GM19328 (cell line): ENCODE data around the gene SUPT6H.
"Not testable (repeated sequence)": the region's sequence is repeated elsewhere in the genome, so short reads cannot be mapped to it uniquely, and the experiment has no call there.

Source experiments
- ATAC-seq: cut with Tn5 transposase; IDR thresholded peaks from one replicate; pipeline ENCODE4 v1.9.1; 2021; ENCODE audit warnings: mild to moderate bottlenecking, moderate library complexity; ENCODE audit not compliant: unreplicated experiment

SUPT6H gene

DNA sequence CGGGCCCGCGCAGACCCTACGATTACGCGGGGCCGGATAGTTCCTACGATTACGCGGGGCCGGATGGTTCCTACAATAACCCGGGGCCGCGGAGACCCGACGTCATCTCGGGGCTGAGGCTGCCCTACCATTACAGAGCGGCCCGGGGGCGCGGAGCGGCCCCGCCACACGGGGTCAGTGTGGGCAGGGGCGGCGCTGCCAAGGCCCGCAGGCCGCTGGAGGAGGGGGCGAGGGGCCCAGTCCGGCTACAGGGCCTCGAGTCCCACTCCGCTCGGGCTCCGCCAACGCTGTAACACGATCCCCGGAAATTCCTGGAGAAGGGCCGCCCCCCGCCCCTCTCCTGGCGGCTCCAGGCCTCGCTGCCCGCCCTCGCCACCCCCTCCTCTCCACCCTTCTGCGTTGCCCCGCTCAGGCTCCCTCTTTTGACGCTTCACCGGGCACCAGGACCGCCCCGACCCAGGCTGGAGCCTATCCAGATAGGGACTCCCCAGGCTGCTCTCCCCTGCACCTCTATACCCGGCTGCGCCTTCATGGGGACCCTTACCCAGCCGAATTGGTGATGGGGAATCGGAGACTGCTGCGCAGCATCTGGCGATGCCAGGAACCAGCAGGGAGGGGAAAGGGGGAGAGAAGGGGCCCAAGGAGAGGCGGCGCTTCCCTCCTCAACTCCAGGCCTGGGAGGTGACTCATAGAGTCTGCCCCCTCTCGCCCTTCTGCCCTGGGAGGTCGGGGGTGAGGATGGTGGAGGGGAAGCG is 55.8 kb downstream of the SUPT6H start, which contains the start of gene RAB34:
Gene RAB34, minus strand, starts transcription at position 291 of the 755 bp plus-strand sequence. CDS start 602 bp downstream, outside the sequence.
- ATAC-seq: no peak

GRCh38 chr17:28718333-28719020 is 56.5 kb downstream of the SUPT6H start:
- ATAC-seq: no peak

GRCh38 chr17:28719021-28719433 is 57.0 kb downstream of the SUPT6H start:
- no peak for ATAC-seq

DNA sequence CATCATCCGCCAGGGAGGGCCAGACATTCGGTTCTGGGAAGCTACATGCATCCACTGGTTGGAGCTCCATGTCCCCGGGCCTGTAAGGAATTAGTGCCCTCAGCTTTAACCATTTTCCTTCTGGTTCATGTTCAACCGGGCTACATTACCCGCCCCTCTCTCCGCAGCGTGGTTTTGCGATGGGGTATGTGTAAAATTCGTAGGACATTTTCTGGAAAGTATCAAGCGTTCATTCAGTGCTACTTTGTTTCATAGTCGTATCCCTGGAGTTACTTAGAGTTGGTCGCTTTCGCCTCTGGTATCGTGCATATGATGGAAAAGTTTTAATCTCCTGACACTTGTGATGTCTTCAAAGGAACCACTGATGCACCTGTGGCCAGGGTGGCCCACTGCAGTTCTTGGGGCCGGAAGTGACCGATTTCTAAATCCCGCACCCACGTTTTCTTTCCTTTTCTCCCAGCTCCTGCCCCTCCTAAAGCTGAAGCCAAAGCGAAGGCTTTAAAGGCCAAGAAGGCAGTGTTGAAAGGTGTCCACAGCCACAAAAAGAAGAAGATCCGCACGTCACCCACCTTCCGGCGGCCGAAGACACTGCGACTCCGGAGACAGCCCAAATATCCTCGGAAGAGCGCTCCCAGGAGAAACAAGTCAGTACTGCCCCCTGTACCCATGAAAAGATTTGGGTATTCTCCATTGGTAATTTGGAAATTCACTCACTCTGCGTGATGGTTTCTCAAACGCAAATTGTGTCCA is 58.4 kb downstream of the SUPT6H start:
- no peak for ATAC-seq

- ATAC-seq: not testable (repeated sequence)
These were observed 59.0 kb downstream of the SUPT6H start for GRCh38 chr17:28720997-28721329.

DNA sequence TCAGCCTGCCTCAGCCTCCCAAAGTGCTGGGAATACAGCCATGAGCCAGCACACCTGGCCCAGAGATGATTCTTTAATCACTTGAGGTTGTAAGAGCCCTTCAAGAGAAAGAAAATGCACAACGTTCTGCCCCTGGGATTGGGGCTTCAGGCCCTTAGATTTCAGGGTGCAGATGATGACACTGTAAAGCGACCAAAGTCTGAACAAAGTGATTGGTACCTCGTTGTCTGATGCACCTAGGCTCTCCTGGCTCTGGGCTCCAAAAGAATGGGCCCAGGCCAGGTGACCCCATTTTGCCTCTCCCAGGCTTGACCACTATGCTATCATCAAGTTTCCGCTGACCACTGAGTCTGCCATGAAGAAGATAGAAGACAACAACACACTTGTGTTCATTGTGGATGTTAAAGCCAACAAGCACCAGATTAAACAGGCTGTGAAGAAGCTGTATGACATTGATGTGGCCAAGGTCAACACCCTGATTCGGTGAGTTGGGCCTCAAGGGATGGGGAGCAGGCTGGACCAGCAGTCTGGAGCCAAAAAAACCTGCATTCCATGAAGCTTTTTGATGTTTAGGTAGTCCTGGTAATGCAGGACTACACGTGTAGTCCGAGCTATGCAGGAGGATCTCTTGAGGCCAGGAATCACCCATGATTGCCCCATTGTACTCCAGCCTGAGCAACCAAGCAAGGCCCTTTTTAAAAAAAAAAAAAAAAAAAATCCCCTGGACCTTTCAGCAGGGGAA is 60.6 kb downstream of the SUPT6H start:
- ATAC-seq: no peak

GRCh38 chr17:28723159-28723835 is 61.3 kb downstream of the SUPT6H start:
- no peak for ATAC-seq

- ATAC-seq: not testable (repeated sequence)
These were observed 62.0 kb downstream of the SUPT6H start for GRCh38 chr17:28723836-28724499.

DNA sequence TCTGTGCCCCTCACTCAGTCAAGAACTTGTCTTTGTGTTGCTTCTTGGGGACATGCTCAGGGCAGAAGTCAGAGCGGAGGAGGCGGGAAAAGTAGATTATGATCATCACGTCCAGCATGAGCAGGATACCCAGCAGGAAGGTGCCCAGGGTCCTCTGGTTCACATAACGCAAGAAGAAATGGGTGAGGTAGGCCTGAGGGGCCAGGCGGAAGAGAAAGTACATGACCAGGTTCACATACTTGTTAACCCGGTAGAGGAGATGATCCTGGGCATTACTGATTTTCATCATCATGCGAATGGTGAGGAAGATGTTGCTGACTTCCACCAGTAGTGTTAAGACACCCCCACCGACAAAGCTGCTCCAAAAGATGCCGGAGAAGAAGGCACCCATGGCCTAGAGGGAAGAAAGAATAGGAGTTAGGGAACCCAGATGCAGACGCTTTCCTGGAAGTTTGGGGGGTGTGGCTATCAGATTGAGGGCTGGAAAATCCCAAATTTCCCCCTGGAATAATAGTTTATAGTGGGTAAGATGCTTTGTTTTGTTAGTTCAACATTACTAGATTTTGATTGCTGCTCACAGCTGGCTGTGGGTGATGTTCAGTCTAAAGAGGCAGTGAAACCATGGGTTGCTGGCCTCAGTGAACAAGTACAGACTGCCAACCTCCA is 62.6 kb downstream of the SUPT6H start:
- no peak for ATAC-seq

- ATAC-seq: no peak
These were observed 63.2 kb downstream of the SUPT6H start for GRCh38 chr17:28725166-28725659.

- ATAC-seq: no peak
These were observed 63.7 kb downstream of the SUPT6H start for GRCh38 chr17:28725660-28726225.

GRCh38 chr17:28726226-28726626 is 64.2 kb downstream of the SUPT6H start, which contains the start of gene TLCD1:
Gene TLCD1 (minus strand): TSS chr17:28726233. CDS start chr17:28726097, 136 bp downstream.
- no peak for ATAC-seq

GRCh38 chr17:28726627-28727491 is 64.9 kb downstream of the SUPT6H start:
- no peak for ATAC-seq

DNA sequence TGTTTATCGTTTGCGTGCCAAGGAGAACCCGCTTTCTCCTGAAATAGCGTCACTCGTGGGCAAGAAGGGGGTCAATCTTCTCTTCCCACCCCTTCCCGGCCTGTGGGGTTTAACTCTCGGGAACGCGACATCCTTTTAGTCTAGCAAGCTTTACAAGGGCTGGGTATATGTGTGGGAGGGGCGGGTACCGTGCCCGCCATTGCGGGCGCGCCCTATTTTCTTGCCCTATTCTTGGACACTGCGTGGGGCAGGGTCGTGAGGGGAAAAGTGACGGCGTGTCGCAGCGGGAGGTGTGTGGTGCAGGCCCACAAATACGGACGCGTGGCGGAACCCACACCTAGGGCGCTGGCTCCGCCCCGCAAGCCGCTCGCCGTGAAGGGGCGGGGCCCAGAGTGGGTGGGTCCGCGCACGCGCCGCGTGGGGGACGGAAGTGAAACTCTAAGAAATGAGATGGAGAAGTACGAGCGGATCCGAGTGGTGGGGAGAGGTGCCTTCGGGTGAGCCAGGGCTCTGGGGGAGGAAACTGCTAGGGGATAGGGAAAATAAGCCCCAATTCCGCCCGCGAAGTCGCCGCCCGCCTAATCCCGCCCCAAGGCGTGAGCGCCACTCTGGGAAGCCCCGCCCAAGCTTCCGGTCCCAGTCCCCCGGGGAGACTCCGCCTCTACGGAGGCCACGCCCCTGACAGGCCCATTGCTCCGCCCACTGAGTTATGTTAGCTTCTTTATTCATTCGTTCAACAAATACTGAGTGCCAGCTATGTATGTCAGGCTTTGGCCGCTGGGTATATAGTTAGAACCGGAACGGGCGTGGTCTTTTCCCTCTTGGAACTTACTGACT is 66.6 kb downstream of the SUPT6H start, which contains the start of gene NEK8:
Gene NEK8, plus strand, starts transcription at position 425 of the 837 bp plus-strand sequence. Its CDS starts 26 bp downstream, at position 451.
- ATAC-seq: peak; percentile 34

DNA sequence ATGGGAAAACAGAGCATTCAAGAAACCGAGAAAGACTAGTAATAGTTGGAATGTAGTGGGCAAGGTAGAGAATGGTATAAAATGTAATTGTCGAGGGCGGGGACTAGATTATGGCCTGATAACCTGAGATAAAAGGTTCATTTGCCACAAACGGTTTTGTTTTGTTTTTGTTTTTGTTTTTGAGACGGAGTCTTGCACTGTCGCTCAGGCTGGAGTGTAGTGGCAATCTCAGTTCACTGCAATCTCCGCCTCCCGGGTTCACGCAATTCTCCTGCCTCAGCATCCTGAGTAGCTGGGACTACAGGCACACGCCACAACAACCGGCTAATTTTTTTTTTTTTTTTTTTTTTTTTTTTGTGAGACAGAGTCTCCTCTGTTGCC is 67.9 kb downstream of the SUPT6H start:
- no peak for ATAC-seq

DNA sequence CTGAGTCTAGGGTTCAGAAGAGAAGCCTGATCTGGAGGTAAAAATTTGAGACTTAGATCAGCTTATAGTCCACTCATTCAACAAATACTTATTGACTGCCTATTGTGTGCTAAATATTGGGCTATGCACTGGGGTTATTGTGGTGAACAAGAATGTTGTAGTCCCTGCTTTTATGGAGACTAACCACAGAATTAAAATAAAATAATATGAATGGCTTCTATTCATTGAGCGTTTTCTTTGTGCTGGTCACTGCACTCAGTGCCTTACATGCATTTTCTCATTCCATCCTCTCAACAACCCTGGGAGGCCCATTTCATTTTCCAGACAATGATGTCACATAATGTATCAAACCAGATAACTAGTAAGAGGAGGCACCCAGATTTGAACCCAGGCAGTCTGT is 71.3 kb downstream of the SUPT6H start:
- ATAC-seq: no peak
